CD14-positive monocyte (primary cell): Measurements from ENCODE around the gene AGAP1. TPM values are rescaled to one million over a fixed set of nuclear protein-coding genes. Genes with fewer than 3 reads are reported as not detected.
A peak's percentile ranks its signal among the peaks of the same experiment; 100 is the strongest.

ENCODE experiments used
- DNase-seq, 3 donors: peaks; one replicate each; pipeline ENCODE4 v3.0.0-alpha.2; 2011 to 2022
- H2AFZ ChIP-seq: 2 replicates; pipeline ENCODE4 v1.6.0; 2012; ENCODE audit warnings: mild to moderate bottlenecking, low read depth, low read length, inconsistent platforms; ENCODE audit not compliant: insufficient read depth, poor library complexity, severe bottlenecking
- H3K27ac ChIP-seq, 2 donors: 1 replicate in 1 of 2; 2 replicates in 1 of 2; pipeline ENCODE4 v1.5.1; 2012 to 2013; ENCODE audit warnings: low read length in 2 of 2, control low read depth in 1 of 2, inconsistent platforms in 1 of 2, low read depth in 1 of 2, mild to moderate bottlenecking in 1 of 2
- H3K27me3 ChIP-seq, 2 donors: one replicate each; pipeline versions ENCODE4 v1.6.0 to v1.6.1; 2011 to 2013; ENCODE audit warnings: low read length in 2 of 2; ENCODE audit not compliant: control insufficient read depth in 2 of 2, insufficient read depth in 2 of 2
- H3K36me3 ChIP-seq, 2 donors: replicated peaks in 1 of 2; 1 replicate in 1 of 2; 2 replicates in 1 of 2; pipeline versions ENCODE4 v1.5.1 to v1.6.1; 2012 to 2013; ENCODE audit warnings: low read length in 2 of 2, control low read depth in 1 of 2, inconsistent platforms in 1 of 2, mild to moderate bottlenecking in 1 of 2; ENCODE audit not compliant: insufficient read depth in 2 of 2, control insufficient read depth in 1 of 2
- H3K4me1 ChIP-seq, 2 donors: 1 replicate in 1 of 2; 2 replicates in 1 of 2; pipeline versions ENCODE4 v1.5.1 to v1.6.1; 2012 to 2013; ENCODE audit warnings: low read length in 2 of 2, control low read depth in 1 of 2, inconsistent platforms in 1 of 2, mild to moderate bottlenecking in 1 of 2, moderate library complexity in 1 of 2; ENCODE audit not compliant: insufficient read depth in 2 of 2, control insufficient read depth in 1 of 2
- H3K4me2 ChIP-seq: replicated peaks from 2 replicates; pipeline ENCODE3; 2012; ENCODE audit warnings: low read length, moderate library complexity, mild to moderate bottlenecking; ENCODE audit not compliant: poor library complexity, severe bottlenecking; ENCODE audit errors: extremely low read depth
- H3K4me3 ChIP-seq, 3 experiments: fragments of 200-600 bp in 1 of 3; sonication (generic) in 1 of 3; replicated peaks in 1 of 3; 1 replicate in 2 of 3; 2 replicates in 1 of 3; pipeline ENCODE4 v1.5.1; 2011 to 2013; ENCODE audit warnings: low read length in 3 of 3, mild to moderate bottlenecking in 3 of 3, control low read depth in 2 of 3, low read depth in 2 of 3, inconsistent platforms in 1 of 3, moderate library complexity in 1 of 3
- H3K79me2 ChIP-seq: 2 replicates; pipeline ENCODE4 v1.6.0; 2012; ENCODE audit warnings: mild to moderate bottlenecking, control low read depth, inconsistent platforms, low read length, moderate library complexity; ENCODE audit not compliant: insufficient read depth
- H3K9ac ChIP-seq: 2 replicates; pipeline ENCODE4 v1.6.0; 2017; ENCODE audit warnings: low read length, mild to moderate bottlenecking; ENCODE audit not compliant: insufficient read depth, poor library complexity, severe bottlenecking
- H3K9me3 ChIP-seq, 2 donors: replicated peaks in 1 of 2; 1 replicate in 1 of 2; 2 replicates in 1 of 2; pipeline versions ENCODE4 v1.5.1 to v1.6.1; 2012 to 2013; ENCODE audit warnings: low read length in 2 of 2, control low read depth in 1 of 2; ENCODE audit not compliant: control insufficient read depth in 1 of 2, insufficient read depth in 1 of 2
- H4K20me1 ChIP-seq: 2 replicates; pipeline ENCODE4 v1.6.0; 2012; ENCODE audit warnings: mild to moderate bottlenecking, low read length, control low read depth, moderate library complexity; ENCODE audit not compliant: insufficient read depth
- H3K27ac Mint-ChIP-seq, 7 donors: one replicate each; pipeline ENCODE4 v1.8.0; 2020; ENCODE audit warnings: mild to moderate bottlenecking in 7 of 7, mixed read lengths in 7 of 7, moderate library complexity in 6 of 7, inconsistent platforms in 2 of 7
- H3K27me3 Mint-ChIP-seq, 3 donors: one replicate each; pipeline ENCODE4 v1.8.0; 2021 to 2022; ENCODE audit warnings: low read depth in 3 of 3, mild to moderate bottlenecking in 3 of 3, mixed read lengths in 3 of 3, moderate library complexity in 3 of 3, inconsistent platforms in 1 of 3
- H3K36me3 Mint-ChIP-seq, 2 donors: one replicate each; pipeline ENCODE4 v1.8.0; 2020; ENCODE audit warnings: mixed read lengths in 2 of 2, inconsistent platforms in 1 of 2, mild to moderate bottlenecking in 1 of 2
- H3K4me1 Mint-ChIP-seq: one replicate; pipeline ENCODE4 v1.8.0; 2020; ENCODE audit warnings: mild to moderate bottlenecking, mixed read lengths
- H3K4me3 Mint-ChIP-seq, 2 donors: one replicate each; pipeline ENCODE4 v1.8.0; 2020; ENCODE audit warnings: mild to moderate bottlenecking in 2 of 2, mixed read lengths in 2 of 2, moderate library complexity in 1 of 2
- H3K9me3 Mint-ChIP-seq, 7 donors: one replicate each; pipeline ENCODE4 v1.8.0; 2020 to 2022; ENCODE audit warnings: mixed read lengths in 7 of 7, mild to moderate bottlenecking in 6 of 7, moderate library complexity in 6 of 7, inconsistent platforms in 2 of 7
- WGBS: methylation state at CpG from one replicate; pipeline ENCODE4 v1.1.5; 2013; ENCODE audit warnings: missing lambda C conversion rate; ENCODE audit not compliant: insufficient coverage; 5-methylcytosine and 5-hydroxymethylcytosine counted together
- intact Hi-C, 2 donors: fragments of 100-400 bp; cut with micrococcal nuclease; formaldehyde crosslinking; loops; one replicate each; pipeline versions ENCODE4 v1.15.0 to v1.15.1; 2023
- polyA plus RNA-seq, 3 donors: library from polyadenylated mRNA; depleted of rRNA in 1 of 3; unstranded in 2 of 3; stranded (reverse) in 1 of 3; fragments of 300-500 nt in 2 of 3; fragments of >200 nt in 1 of 3; fragmentation: Illumina TruSeq in 2 of 3; gene quantifications; 1 replicate in 2 of 3; 2 replicates in 1 of 3; pipeline ENCODE4 v1.2.3, GENCODE V29; 2012 to 2021
- TF ChIP-seq, protein P1 (sequence below): fragments of 200-600 bp; IDR thresholded peaks from one replicate; pipeline ENCODE4 v1.8.0; 2022; ENCODE audit warnings: antibody characterized with exemption, mild to moderate bottlenecking

AGAP1 gene
- polyA plus RNA-seq, 3 donors, result 0.12 TPM; not detected in 2

DNA sequence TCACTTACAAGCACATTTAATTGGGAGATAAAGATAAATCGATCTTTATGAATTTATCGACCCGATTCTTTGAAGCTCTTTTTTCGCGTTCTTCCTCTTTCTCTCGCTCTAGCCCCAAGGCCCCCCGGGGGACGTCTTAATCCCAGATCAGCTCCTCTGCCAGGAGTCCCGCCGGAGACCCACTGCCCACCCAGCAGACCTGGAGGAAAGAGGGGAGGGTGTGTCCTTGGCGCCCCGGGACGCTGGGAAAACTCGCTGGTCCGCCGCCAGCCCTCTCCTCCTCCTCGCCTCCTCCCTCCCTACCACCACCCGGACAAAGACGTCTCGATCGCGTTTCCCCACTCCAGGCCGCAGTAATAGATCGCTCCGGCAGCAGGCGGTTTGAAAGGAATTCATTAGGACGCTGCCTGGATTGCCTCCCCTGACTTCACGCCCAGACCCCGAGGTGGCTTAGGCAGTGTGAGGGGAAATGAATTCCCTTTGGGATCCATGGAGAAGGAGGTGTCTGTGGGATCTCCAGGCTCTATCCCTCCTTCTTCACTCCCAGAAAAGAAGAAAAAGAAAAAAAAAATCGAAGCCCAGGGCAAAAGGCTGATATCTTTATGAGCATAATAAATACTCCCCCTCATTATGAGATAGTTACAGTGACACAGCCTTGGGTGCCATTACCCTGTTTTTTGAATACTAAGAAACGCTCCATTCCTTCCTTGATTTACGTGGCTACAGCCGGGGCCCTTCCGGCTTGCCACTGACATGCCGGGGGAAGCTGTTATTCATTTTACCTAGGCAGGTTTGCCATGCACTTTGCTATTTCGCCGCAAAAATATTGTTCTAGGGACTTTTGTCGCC is 676.1 kb downstream of the AGAP1 start:
- DNase-seq, result no peak
- Histone ChIP-seq H3K9me3 (peaks cover 0 to 64% of the 10 kb centered on the region in 2 donors), H4K20me1 (no peaks in the 10 kb centered on the region), H3K79me2 (no peaks in the 10 kb centered on the region), H3K36me3 (no peaks in the 10 kb centered on the region), H3K4me1 (no peaks in the 10 kb centered on the region), H3K27me3 (peaks cover 76 to 88% of the 10 kb centered on the region in 2 donors), H3K27ac (no peak overlapping the region), H3K4me3 (no peak overlapping the region), H3K4me2 (no peak overlapping the region), H2AFZ (no peak overlapping the region), H3K9ac (no peak overlapping the region)
- TF ChIP-seq, protein P1, sequence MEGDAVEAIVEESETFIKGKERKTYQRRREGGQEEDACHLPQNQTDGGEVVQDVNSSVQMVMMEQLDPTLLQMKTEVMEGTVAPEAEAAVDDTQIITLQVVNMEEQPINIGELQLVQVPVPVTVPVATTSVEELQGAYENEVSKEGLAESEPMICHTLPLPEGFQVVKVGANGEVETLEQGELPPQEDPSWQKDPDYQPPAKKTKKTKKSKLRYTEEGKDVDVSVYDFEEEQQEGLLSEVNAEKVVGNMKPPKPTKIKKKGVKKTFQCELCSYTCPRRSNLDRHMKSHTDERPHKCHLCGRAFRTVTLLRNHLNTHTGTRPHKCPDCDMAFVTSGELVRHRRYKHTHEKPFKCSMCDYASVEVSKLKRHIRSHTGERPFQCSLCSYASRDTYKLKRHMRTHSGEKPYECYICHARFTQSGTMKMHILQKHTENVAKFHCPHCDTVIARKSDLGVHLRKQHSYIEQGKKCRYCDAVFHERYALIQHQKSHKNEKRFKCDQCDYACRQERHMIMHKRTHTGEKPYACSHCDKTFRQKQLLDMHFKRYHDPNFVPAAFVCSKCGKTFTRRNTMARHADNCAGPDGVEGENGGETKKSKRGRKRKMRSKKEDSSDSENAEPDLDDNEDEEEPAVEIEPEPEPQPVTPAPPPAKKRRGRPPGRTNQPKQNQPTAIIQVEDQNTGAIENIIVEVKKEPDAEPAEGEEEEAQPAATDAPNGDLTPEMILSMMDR, result no peak
- 3% methylated on average over 10 of the region's 38 CpGs for WGBS
- Mint-ChIP-seq H3K27me3 (peaks cover 81 to 95% (median 86%) of the 10 kb centered on the region in 3 donors), H3K27ac (no peak overlapping the region), H3K9me3 (peaks cover 0 to 26% (median 18%) of the 10 kb centered on the region in 7 donors), H3K4me3 (peak overlapping the region in 1 of 2 donors; percentile 79), H3K36me3 (peaks cover 0 to 6% of the 10 kb centered on the region in 2 donors), H3K4me1 (peaks cover 8% of the 10 kb centered on the region)
- intact Hi-C loops, result no loop called here

DNA sequence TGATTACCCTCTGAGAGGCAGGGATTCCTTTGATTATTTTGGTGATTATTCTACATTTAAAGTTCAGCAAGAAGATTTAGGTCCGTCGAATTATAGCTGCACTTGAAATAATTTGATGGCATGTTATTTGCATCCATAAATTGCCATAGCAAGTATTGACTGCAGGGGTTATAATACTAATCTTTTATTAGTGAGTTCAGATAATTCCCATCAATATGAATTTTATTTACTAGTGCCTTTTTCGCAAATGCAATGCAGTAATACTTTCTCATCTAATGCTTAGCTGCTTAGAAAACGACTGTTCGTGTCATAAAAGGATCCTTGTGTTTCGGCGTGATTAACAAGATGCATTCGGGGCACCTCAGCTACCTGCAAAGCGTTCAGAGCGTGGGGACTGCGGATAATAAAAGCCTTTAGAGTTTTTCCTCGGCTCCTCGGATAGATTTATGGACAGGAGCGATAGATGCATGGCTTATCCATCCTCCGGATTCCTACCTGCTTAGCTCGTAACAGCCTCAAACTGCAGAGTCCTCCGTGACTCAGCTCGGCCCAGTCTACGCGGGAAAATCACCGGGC is 676.8 kb downstream of the AGAP1 start:
- H3K27ac Mint-ChIP-seq, result no peak overlapping the region
- H3K9me3 ChIP-seq, result peaks cover 0 to 66% of the 10 kb centered on the region in 2 donors
- intact Hi-C loops, result no loop called here
- TF ChIP-seq, protein P1, result no peak
- peaks cover 8% of the 10 kb centered on the region for H3K4me1 Mint-ChIP-seq
- DNase-seq, result no peak
- H3K36me3 ChIP-seq, result no peaks in the 10 kb centered on the region
- no peak overlapping the region for H2AFZ ChIP-seq
- no peaks in the 10 kb centered on the region for H3K79me2 ChIP-seq
- H4K20me1 ChIP-seq, result no peaks in the 10 kb centered on the region
- H3K4me3 ChIP-seq, result no peak overlapping the region
- peaks cover 0 to 24% (median 18%) of the 10 kb centered on the region in 7 donors for H3K9me3 Mint-ChIP-seq
- H3K27me3 Mint-ChIP-seq, result peaks cover 80 to 95% (median 86%) of the 10 kb centered on the region in 3 donors
- no peak overlapping the region for H3K9ac ChIP-seq
- H3K4me1 ChIP-seq, result no peaks in the 10 kb centered on the region
- peaks cover 76 to 88% of the 10 kb centered on the region in 2 donors for H3K27me3 ChIP-seq
- H3K4me2 ChIP-seq, result no peak overlapping the region
- H3K27ac ChIP-seq, result no peak overlapping the region
- WGBS, result 17% methylated on average over 10 of the region's 21 CpGs
- peaks cover 0 to 6% of the 10 kb centered on the region in 2 donors for H3K36me3 Mint-ChIP-seq
- peak overlapping the region in 1 of 2 donors; percentile 79 for H3K4me3 Mint-ChIP-seq
